AG09309 (cell line): ENCODE results near the gene CHMP6.

ENCODE experiments used
- DNase-seq: peaks from one replicate; pipeline ENCODE4 v3.0.0-alpha.2; 2010; ENCODE audit warnings: low read depth
- H3K4me3 ChIP-seq: 2 replicates; pipeline ENCODE4 v1.5.1; 2011; ENCODE audit warnings: mild to moderate bottlenecking, low read depth, low read length, moderate library complexity; ENCODE audit not compliant: control insufficient read depth
- TF ChIP-seq, protein P1 (sequence below): IDR thresholded peaks from 2 replicates; pipeline ENCODE4 v1.5.1; 2011; ENCODE audit warnings: mild to moderate bottlenecking, low read depth, low read length, inconsistent platforms; ENCODE audit not compliant: insufficient read depth, control insufficient read depth; ENCODE audit errors: missing control alignments

The CHMP6 gene

DNA sequence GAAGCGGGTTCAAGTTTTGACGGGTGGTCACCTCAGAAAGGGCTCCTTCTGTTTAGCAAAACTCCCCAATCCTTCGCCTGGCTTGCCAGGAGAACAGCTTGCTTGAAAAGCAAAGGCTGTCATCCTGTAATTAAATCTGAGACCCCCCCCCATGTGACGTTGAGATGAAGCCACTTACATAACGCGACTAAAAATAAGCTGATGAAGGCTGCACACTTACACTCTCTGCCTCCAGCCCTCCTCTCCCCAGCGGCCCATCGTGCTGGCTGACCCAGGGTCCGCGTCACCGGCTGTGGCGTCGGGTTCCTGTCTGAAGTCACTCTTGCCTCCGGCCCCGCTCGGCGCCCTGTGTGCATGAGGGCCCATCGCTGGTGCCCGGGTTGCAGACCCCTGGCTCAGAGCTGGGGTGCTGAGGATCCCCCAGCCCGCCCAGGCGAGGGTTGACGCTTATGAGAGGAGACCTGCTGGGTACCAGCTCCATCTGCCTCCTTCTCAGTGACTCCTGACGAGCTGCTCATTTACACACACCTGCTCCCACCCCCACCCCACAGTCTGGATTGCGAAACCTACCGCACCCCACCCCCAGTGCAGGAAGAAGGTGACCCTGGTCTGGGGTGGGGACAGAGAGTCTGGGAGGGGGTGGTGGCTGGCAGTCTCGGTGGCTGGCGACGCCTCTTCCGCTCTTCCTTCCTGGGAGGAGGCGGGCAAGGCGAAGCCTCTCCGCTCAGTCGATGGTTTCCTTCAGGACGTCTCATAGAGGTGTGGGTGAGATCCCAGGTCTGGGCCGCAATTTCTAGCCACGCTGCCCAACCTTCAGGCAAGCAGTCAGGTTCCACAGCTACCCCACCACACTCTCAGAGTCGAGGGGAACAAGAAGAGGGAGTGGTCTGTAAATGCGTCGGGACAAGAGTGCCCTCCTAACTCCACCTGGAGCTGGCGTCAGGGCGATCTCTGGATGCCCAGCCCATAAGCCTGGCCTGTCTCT lies 40.2 kb downstream of the CHMP6 start:
- TF ChIP-seq, protein P1, sequence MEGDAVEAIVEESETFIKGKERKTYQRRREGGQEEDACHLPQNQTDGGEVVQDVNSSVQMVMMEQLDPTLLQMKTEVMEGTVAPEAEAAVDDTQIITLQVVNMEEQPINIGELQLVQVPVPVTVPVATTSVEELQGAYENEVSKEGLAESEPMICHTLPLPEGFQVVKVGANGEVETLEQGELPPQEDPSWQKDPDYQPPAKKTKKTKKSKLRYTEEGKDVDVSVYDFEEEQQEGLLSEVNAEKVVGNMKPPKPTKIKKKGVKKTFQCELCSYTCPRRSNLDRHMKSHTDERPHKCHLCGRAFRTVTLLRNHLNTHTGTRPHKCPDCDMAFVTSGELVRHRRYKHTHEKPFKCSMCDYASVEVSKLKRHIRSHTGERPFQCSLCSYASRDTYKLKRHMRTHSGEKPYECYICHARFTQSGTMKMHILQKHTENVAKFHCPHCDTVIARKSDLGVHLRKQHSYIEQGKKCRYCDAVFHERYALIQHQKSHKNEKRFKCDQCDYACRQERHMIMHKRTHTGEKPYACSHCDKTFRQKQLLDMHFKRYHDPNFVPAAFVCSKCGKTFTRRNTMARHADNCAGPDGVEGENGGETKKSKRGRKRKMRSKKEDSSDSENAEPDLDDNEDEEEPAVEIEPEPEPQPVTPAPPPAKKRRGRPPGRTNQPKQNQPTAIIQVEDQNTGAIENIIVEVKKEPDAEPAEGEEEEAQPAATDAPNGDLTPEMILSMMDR: no peak
- H3K4me3 ChIP-seq: no peak overlapping the region
- DNase-seq: no peak

DNA sequence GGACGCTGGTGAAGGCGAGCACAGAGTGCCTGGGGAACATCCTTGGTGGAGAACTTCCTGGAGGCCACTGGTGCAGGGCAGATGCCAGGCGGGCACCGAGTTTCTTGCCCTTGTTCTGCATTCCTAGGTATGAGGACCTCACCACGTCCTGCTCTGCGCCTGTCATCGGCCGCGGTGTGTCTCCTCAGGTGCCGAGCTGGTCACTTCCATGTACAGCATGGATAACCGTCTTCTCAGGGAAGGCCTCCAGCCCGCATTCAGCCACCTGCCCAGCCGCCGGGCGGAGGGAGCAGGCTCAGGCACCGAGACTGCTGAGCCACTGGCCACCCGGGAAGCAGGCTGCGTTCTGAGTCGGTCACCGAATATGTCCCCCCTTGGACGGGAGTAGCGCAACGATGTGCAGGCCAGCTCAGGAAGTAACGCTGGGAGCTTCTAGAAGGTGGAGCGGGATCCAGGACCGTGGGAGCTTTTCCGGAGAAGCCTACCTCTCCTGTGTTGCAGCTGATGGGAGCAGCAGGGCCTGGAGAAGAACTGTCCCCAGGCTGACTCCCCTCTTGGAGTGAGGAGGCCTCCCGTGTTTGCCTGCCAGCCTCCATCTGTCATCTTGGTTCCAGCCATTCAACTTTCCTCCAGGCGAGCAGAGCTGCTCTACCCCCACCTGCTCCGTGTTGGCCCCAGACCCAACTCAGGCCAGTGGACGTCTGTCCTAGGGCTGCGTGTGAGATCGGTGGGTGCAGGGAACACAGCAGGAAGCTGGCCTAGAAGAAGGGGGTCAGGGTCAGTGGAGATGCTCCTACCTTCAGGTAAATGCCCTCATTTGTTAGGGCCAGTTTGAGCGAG lies 41.2 kb downstream of the CHMP6 start:
- no peak for DNase-seq
- no peak overlapping the region for H3K4me3 ChIP-seq
- TF ChIP-seq, protein P1: no peak

DNA sequence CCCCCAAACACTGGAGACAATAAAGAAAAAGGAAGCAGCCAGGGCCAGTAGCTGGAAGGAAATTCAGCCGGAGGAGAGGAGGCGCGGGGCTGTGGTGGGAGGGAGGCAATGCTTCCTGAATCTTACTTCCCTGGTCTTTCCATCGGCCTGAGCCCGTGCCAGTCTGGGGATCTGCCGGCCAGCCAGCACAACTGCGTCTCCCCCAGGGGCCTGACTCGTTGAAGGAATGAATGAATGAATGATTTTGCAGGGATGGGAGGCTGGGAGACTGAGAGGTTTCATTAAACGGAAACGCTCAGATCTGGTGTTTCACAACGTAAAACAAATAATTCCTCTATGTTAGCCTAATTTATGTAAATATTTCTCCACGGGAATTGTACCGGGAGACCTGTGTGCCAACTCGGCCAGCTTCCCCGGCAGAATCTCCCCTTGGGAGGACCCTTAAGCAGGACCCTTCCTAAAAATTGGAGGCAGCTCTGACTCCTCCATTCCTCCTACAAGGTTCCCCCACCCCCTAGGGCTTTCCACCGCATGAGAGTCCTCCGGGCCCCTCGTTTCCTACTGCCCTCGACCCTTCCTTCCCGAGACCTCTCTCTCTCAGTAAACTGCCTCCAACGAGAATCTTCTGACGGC lies 42.0 kb downstream of the CHMP6 start:
- TF ChIP-seq, protein P1: no peak
- H3K4me3 ChIP-seq: peak overlapping the region; percentile 56
- DNase-seq: no peak

DNA sequence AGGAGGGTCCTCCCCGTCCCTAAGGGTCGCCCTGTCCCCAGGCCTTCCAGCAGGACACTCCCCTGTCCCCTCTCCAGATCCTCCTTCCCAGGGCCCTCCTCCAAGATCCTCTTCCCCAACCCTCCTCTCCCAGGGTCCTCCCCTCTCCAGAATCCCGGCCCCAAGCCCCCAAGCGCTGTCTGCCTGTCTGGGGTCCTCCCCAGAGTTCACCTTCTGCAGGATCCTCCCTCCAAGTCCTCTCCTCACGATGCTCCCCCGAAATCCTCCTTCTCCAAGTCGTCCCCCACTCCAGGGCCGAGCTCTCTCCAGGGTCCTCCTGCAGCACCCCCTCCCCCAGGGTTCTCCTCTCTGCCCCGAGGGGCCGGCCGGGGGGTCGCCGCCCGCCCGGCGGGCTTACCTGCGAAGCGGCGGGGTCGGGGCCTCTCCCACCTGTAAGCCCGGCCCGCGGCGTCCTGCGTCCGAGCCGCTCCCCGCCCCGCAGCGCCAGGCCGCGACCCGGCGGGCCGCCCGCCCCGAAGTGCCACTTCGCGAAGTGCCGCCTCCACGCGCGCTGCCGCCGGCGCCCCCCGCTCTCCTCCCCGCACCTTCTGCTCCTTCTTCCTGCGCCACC lies 42.6 kb downstream of the CHMP6 start:
- TF ChIP-seq, protein P1: no peak
- H3K4me3 ChIP-seq: peak overlapping the region; percentile 56
- no peak for DNase-seq

DNA sequence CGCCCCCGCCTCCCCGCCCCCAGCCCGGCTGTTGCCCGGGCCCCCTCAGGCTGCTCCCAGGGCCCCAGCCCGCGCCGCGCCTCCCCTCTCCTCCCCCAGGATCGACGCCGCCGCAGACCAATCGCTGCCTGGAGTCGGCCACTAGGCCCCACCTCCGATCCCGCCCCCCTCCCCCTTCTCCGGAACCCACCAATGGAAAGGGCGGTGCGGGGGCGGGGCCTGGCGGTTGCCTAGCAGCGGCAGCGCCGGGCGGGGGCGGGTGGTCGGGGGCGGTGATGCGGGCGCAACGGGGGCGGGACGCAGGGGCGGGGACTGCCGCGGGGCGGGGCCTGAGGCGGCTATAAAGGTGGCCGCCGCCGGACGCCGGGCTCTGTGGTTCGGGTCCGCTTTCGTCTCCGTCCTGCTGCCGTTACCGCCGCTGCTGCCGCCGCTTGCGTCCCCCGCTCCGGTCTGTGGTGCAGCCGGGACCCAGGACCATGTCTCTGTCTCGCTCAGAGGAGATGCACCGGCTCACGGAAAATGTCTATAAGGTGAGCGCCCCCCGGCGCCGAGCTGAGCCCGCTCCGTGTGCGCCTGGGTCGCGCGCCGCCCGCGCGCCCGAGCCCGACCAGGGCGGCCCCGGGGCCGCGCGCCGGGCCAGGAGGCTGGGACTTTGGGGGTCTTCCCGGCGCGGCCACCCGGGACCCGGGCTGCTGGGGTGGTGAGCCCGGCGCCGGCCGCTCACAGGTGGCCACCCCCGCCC lies 43.3 kb downstream of the CHMP6 start, which contains the start of gene BAIAP2:
Gene BAIAP2 (plus strand): TSS at position 373 of the 742 bp plus-strand sequence. CDS start 104 bp downstream, at position 477.
- H3K4me3 ChIP-seq: peak within 1 kb of the TSS; percentile 70
- TF ChIP-seq, protein P1: no peak
- DNase-seq: peak; percentile 59
